Measurements from ENCODE around the gene EGR1.

EGR1 gene

GRCh38 chr5:138492560-138493045 lies 27.3 kb downstream of the EGR1 start:
- Histone ChIP-seq H2AFZ (ENCODE audit: low read length) (peak overlapping the region; percentile 58), H3K27ac (ENCODE audit: low read depth, low read length, poor library complexity, severe bottlenecking) (no peak overlapping the region), H3K27me3 (ENCODE audit: insufficient read depth, low read length) (no peaks in the 10 kb centered on the region), H3K4me3 (ENCODE audit: low read depth, low read length, poor library complexity, severe bottlenecking) (peak overlapping the region; percentile 65), H3K9me2 (ENCODE audit: low read depth, low read length) (no peaks in the 10 kb centered on the region), H3F3A (ENCODE audit: insufficient read depth, low read length) (no peaks in the 10 kb centered on the region), H3K36me3 (ENCODE audit: insufficient read depth, low read length) (no peaks in the 10 kb centered on the region), H3K9ac (ENCODE audit: low read length) (peak overlapping the region; percentile 67), H4K20me1 (ENCODE audit: insufficient read depth, low read length) (no peaks in the 10 kb centered on the region), H3K79me2 (ENCODE audit: insufficient read depth, low read length) (no peaks in the 10 kb centered on the region), H3K4me1 (ENCODE audit: insufficient read depth, low read length, severe bottlenecking) (peaks cover 15% of the 10 kb centered on the region), H3K9me3 (ENCODE audit: low read length) (no peaks in the 10 kb centered on the region), H3K4me2 (ENCODE audit: low read length) (peak overlapping the region; percentile 95)
- TF ChIP-seq CTCF (IDR thresholded peaks at IDR 0.05; ENCODE audit: low read length) = no peak

GRCh38 chr5:138495351-138495750 lies 30.1 kb downstream of the EGR1 start:
- no peaks in the 10 kb centered on the region for H3K79me2 ChIP-seq (ENCODE audit: insufficient read depth, low read length)
- H3K9me2 ChIP-seq (ENCODE audit: low read depth, low read length) = no peaks in the 10 kb centered on the region
- H3K9ac ChIP-seq (ENCODE audit: low read length) = no peak overlapping the region
- no peak overlapping the region for H2AFZ ChIP-seq (ENCODE audit: low read length)
- H3K4me3 ChIP-seq (ENCODE audit: low read depth, low read length, poor library complexity, severe bottlenecking) = no peak overlapping the region
- no peak overlapping the region for H3K4me2 ChIP-seq (ENCODE audit: low read length)
- H3K27ac ChIP-seq (ENCODE audit: low read depth, low read length, poor library complexity, severe bottlenecking) = no peak overlapping the region
- no peaks in the 10 kb centered on the region for H3K36me3 ChIP-seq (ENCODE audit: insufficient read depth, low read length)
- no peaks in the 10 kb centered on the region for H3K27me3 ChIP-seq (ENCODE audit: insufficient read depth, low read length)
- no peaks in the 10 kb centered on the region for H4K20me1 ChIP-seq (ENCODE audit: insufficient read depth, low read length)
- no peak for TF ChIP-seq EZH2 (IDR thresholded peaks at IDR 0.05; ENCODE audit: borderline replicate concordance, low read length)
- no peak for TF ChIP-seq CTCF (IDR thresholded peaks at IDR 0.05; ENCODE audit: low read length)
- H3F3A ChIP-seq (ENCODE audit: insufficient read depth, low read length) = no peaks in the 10 kb centered on the region
- peaks cover 15% of the 10 kb centered on the region for H3K4me1 ChIP-seq (ENCODE audit: insufficient read depth, low read length, severe bottlenecking)
- no peaks in the 10 kb centered on the region for H3K9me3 ChIP-seq (ENCODE audit: low read length)

- H3K79me2 ChIP-seq (ENCODE audit: insufficient read depth, low read length) = no peaks in the 10 kb centered on the region
- no peaks in the 10 kb centered on the region for H3K9me2 ChIP-seq (ENCODE audit: low read depth, low read length)
- no peak overlapping the region for H3K27ac ChIP-seq (ENCODE audit: low read depth, low read length, poor library complexity, severe bottlenecking)
- H2AFZ ChIP-seq (ENCODE audit: low read length) = no peak overlapping the region
- no peaks in the 10 kb centered on the region for H3K9me3 ChIP-seq (ENCODE audit: low read length)
- H3K4me1 ChIP-seq (ENCODE audit: insufficient read depth, low read length, severe bottlenecking) = no peaks in the 10 kb centered on the region
- TF ChIP-seq CTCF (IDR thresholded peaks at IDR 0.05; ENCODE audit: low read length) (no peak), EZH2 (IDR thresholded peaks at IDR 0.05; ENCODE audit: borderline replicate concordance, low read length) (no peak)
- H3K27me3 ChIP-seq (ENCODE audit: insufficient read depth, low read length) = no peaks in the 10 kb centered on the region
- H3K4me3 ChIP-seq (ENCODE audit: low read depth, low read length, poor library complexity, severe bottlenecking) = no peak overlapping the region
- no peak overlapping the region for H3K4me2 ChIP-seq (ENCODE audit: low read length)
- H3F3A ChIP-seq (ENCODE audit: insufficient read depth, low read length) = no peaks in the 10 kb centered on the region
- H3K9ac ChIP-seq (ENCODE audit: low read length) = no peak overlapping the region
- no peaks in the 10 kb centered on the region for H4K20me1 ChIP-seq (ENCODE audit: insufficient read depth, low read length)
- no peaks in the 10 kb centered on the region for H3K36me3 ChIP-seq (ENCODE audit: insufficient read depth, low read length)
These were observed 33.1 kb downstream of the EGR1 start for GRCh38 chr5:138498376-138498775.
